Myocyte (in vitro differentiated cells): ENCODE measurements around the gene ADSS2. TPM values are rescaled to one million over a fixed set of nuclear protein-coding genes. Genes with fewer than 3 reads are reported as not detected.
A peak's percentile ranks its signal among the peaks of the same experiment; 100 is the strongest.
"Not testable (repeated sequence)": the region's sequence is repeated elsewhere in the genome, so short reads cannot be mapped to it uniquely, and the experiment has no call there.

Experiments used
- DNase-seq: peaks from one replicate; pipeline ENCODE4 v3.0.0-alpha.2; 2012; ENCODE audit warnings: low read depth
- total RNA-seq: library from RNA; depleted of rRNA; stranded (reverse); fragments of >200 nt; gene quantifications from 2 replicates; pipeline ENCODE4 v1.2.3, GENCODE V29; 2014

Gene ADSS2
- total RNA-seq, 1 donor from 2014 or later = 22.7 TPM

GRCh38 chr1:244400974-244401373 is 50.7 kb downstream of the ADSS2 start:
- no peak for DNase-seq

GRCh38 chr1:244397131-244397530 is 54.6 kb downstream of the ADSS2 start:
- no peak for DNase-seq

GRCh38 chr1:244395965-244396364 is 55.7 kb downstream of the ADSS2 start:
- no peak for DNase-seq

GRCh38 chr1:244394826-244395765 is 56.6 kb downstream of the ADSS2 start:
- peak; percentile 80 for DNase-seq

- DNase-seq = no peak
These were observed 57.4 kb downstream of the ADSS2 start for GRCh38 chr1:244394346-244394745.

GRCh38 chr1:244393604-244394176 is 58.0 kb downstream of the ADSS2 start:
- no peak for DNase-seq

GRCh38 chr1:244391761-244392160 is 59.9 kb downstream of the ADSS2 start:
- no peak for DNase-seq

- DNase-seq = no peak
These were observed 62.7 kb downstream of the ADSS2 start for GRCh38 chr1:244388961-244389360.

GRCh38 chr1:244387415-244387814 is 64.3 kb downstream of the ADSS2 start:
- DNase-seq = no peak

- DNase-seq = no peak
These were observed 65.1 kb downstream of the ADSS2 start for GRCh38 chr1:244386595-244386994.

GRCh38 chr1:244384066-244384465 is 67.6 kb downstream of the ADSS2 start:
- DNase-seq = no peak

GRCh38 chr1:244383278-244383884 is 68.3 kb downstream of the ADSS2 start:
- DNase-seq = no peak

GRCh38 chr1:244381878-244382565 is 69.7 kb downstream of the ADSS2 start:
- peak; percentile 45 for DNase-seq

- no peak for DNase-seq
These were observed 75.6 kb downstream of the ADSS2 start for GRCh38 chr1:244376126-244376525.

- no peak for DNase-seq
These were observed 76.7 kb downstream of the ADSS2 start for GRCh38 chr1:244375051-244375450.

GRCh38 chr1:244374484-244374883 is 77.2 kb downstream of the ADSS2 start:
- not testable (repeated sequence) for DNase-seq

GRCh38 chr1:244371242-244372141 is 80.2 kb downstream of the ADSS2 start:
- no peak for DNase-seq

- DNase-seq = no peak
These were observed 81.6 kb downstream of the ADSS2 start for GRCh38 chr1:244370060-244370637.

GRCh38 chr1:244369256-244370057 is 82.3 kb downstream of the ADSS2 start:
- no peak for DNase-seq
